HG03565 (cell line): ENCODE results near the gene CCDC68.

Source experiments
- ATAC-seq: cut with Tn5 transposase; IDR thresholded peaks from one replicate; pipeline ENCODE4 v1.9.1; 2021; ENCODE audit warnings: mild to moderate bottlenecking, moderate library complexity; ENCODE audit not compliant: unreplicated experiment

CCDC68 gene

DNA sequence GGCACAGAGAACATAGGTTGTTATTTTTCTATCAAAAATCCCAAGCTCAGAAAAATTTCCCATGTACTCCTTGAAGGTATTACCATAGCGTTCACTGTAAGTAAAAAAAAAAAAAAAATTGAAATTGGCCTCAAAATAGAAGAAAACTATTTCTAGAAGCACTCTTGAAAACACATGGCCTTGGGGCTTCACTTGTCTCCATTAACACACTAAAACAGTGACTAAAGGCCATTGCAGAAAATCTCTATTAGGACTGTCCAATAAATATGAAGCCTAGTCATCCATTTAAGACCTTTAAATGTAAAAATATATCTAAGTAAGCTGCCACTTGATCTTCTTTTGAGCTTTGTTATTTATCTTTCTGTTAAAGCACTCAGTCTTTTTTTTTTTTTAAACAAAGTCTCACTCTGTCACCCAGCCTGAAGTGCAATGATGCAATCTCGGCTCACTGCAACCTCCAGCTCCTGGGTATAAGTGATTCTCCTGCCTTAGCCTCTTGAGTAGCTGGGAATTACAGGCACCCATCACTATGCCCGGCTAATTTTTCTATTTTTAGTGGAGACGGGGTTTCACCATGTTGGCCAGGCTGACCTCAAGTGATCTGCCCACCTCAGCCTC, 35.8 kb downstream of the CCDC68 start:
- no peak for ATAC-seq

DNA sequence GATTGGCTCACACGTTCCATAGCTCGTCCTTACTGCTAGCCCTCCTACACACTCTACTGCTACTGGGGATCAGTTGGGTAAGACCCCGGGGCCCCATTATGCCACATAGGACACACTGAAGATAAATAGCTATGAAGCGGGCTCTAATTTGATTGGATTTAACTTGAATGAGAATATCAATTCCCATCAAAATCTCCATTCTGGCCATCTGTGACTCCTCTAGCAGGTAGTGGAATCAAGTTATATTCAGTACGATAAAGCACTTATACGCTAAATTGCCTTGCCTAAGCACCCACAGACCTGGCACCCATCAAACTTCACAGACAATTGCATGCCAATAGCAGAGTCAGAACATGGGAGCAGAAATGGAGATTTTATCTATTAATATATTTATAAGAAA, 39.8 kb downstream of the CCDC68 start:
- no peak for ATAC-seq

DNA sequence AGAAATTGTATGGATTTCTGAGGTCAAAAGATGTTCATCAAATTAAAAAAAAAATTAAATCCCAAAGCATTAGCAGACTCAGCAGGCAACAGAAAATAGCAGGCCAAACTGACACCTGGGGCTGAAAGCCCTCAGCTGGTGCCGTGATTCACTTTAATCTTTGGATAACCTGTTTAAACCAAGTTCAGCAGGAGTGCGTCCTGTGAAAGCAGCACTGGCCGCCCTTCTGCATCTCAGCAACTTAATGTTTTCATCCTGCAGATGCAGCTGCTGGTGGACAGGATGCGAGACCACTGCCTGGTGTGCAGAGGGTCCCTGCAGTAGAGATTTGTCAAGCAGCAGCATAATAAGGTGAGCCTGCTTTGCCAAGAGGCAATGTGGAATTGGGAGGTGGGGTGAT, 41.2 kb downstream of the CCDC68 start:
- ATAC-seq: no peak

GRCh38 chr18:54916507-54916906, 42.8 kb downstream of the CCDC68 start:
- ATAC-seq: no peak

GRCh38 chr18:54914816-54915215, 44.4 kb downstream of the CCDC68 start:
- ATAC-seq: no peak

DNA sequence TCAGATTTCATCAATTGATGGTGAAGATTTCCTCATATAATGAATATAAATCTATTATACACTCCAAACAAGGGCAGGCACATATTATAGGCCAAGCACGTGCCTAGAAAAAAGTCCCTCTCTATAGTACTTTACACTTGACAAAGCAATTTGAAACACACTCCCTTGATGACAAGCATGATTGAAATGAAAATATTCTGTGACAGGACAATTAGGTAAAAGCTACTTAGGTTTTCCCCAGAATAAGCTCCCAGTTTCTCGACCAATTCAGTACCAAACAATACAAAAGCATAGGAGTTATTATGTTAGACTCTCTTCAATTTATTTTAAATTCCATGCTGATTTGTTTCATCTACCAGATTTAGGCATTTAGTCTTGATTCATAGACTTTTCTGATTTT, 47.7 kb downstream of the CCDC68 start:
- no peak for ATAC-seq

DNA sequence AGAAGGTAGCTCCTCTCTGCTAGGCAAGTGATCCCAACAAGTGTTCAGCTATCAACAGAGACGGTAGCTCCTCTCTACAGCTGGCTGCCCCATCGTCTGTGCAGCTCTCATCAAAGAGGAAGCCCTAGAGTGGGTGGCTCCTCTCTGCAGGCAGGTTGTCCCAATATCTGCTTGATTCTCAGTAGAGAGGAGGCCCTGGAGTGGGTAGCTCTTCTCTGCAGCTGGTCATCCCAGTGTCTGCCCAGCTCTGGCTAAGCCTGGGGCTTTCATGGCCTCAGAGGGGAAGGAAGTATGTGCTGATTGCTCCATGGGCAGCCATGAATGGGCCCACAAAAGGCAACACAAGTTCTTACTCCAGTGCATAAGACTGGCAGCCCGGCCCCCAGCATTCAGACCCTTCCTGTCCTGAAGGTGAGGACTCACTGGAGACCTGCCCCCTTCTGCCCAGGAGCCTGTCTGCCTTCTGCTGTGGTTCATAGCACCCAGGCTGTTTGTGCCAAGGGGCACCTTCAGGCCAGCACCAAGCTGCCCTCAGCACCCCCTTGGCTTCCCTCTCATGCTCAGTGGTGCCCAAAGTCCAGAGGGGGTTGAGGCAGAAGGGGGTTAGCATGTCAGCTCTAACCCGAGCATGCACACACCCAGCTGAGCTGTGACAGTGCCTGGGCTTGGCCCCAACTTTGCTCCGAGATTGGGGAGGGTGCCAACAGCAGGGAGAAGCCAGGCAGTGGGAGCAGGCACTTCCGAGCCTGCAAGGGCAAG, 48.9 kb downstream of the CCDC68 start:
- no peak for ATAC-seq

GRCh38 chr18:54909538-54909937, 49.7 kb downstream of the CCDC68 start:
- no peak for ATAC-seq

DNA sequence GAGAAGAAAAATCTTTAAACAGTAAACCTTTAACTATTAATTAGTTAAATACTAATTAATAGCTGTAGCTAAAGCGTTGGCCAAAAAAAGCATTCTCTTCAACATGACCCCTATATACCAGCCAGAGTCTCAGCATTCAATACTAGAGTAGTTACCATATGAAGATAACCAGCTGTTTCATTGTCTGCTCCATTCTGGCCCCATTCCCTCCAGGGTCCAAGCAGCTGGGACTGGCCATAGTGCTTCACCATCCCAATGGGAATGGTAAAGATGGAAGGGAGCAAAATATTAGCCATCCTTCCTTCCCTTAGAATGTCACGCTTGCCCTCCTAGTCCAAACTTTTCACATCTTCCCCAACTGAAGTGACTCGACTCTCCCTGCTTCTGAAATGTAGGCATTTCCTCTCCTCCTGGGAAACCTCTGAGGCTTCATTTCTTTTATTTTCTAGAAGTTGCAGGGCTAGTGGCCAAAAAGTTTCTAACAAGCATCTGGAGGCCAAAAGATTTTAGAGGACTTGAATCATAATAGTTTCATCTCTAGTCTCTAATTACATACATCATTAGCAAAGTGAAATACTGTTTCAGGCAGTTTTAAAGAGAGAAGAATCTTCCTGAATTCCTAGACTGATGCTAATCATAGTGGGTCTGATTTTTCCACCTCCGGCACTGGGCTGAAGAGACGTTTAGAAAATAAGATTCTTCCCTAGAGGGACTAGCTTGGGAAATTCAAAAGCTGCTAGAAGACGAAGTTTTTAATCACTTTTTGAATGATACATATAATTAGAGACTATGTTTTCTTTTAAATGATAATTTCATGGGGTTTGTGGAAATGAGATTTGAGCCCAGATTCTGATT, 52.7 kb downstream of the CCDC68 start:
- no peak for ATAC-seq

GRCh38 chr18:54905629-54906028, 53.6 kb downstream of the CCDC68 start:
- ATAC-seq: no peak

- no peak for ATAC-seq
These were observed 54.7 kb downstream of the CCDC68 start for GRCh38 chr18:54904581-54904980.

DNA sequence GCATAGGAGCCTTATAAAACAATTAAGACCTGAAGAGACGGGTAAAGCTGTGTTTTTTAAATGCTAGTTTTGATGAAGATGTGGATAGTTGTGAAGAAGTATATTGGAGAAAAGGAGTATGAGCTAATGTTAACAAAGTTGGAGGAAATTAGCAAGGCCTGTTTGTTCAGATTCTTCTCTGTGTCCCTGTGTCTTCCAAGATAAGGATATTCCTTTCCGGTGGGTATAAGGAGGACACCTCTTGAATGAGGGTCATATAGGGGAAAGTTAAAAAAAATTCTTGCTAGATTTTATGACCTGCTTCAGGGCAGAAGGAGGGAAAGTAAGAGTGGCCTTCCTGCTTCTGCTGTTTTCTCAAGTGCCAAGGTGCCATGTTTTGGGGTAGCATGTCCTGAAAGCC, 59.0 kb downstream of the CCDC68 start:
- no peak for ATAC-seq

- ATAC-seq: no peak
These were observed 59.8 kb downstream of the CCDC68 start for GRCh38 chr18:54899500-54899899.

GRCh38 chr18:54888933-54889332, 70.3 kb downstream of the CCDC68 start:
- no peak for ATAC-seq

DNA sequence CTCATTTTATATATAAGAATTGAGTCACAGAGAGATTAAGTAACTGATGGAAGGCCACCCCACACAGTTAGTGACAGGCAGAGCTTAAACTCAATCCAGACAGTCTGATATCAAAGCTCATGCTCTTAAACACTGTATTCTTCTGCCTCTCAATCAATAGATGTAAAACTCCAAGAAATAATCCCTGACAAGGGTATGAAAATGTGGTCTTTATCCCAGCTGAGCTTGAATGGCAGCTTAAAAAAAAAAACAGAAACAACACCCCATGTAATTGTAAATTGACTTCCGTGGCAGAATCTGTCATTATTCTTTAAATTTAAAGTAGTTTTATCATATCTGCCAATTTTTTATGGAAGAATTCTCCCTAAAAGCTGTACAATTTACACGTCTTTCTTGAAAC, 70.9 kb downstream of the CCDC68 start:
- ATAC-seq: no peak

GRCh38 chr18:54883816-54884604, 75.3 kb downstream of the CCDC68 start:
- ATAC-seq: no peak

DNA sequence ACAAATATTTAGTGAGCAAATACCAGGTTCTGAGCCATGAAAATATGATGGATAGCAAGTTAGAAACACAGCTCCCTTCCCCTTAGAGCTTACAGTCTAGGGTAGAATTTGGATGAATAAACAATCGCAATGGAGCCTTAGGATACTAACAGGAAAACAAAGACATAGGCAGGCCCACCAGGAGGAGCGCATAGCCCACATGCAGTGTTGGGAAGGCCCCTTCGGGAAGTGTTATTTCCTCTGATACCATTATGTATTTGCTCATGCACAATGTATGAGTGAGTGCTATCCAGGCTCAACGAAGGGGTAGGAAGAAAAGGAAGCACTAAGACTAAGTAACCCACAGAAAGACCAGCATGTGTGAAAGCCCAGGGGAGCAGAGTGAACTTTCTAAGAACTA, 76.9 kb downstream of the CCDC68 start:
- ATAC-seq: no peak

DNA sequence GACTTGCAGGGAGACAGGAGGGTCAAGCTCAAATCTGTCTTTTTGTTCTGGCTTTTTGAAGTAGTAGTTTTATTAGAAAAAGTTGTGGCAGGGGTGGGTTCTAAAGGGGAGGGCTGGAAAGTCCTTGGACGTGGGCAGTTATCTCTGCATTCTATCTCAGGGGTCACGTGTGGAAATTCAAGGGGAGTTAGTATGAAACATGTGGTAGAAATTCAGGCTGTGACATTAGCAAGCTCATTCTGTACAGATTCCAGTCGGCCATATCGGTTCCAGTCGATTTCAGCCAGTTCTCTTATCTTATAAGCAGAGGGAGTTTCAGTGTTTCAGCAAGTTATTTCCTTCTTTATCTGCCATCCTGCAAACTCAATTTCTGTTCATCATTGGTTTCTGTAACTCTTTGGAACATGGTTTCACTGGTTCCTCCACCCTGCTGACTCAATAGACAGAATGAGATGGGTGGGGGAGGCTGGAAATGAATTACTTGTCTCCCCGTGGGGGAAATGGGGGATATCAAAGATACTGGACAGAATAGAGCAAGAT, 78.0 kb downstream of the CCDC68 start:
- no peak for ATAC-seq

- no peak for ATAC-seq
These were observed 78.7 kb downstream of the CCDC68 start for GRCh38 chr18:54880395-54881105.

DNA sequence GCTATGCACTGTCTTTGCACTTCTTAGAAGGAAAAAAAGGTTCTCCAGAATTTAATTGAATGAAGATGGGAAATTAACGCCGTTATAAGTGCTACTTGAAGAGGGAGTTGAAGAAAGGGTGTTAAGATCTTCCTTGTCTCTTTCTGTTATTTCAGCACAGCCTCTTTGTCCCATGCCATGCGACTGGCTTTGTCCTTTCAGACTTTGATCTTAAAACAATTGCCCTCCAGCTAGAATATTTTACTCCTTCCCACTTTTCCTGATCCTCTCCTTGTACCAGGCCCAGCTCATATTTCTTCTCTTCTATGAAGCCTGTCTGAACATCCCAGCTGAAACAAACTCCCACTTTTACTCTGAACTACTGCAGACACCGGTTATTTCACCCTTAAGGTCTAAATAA, 79.6 kb downstream of the CCDC68 start:
- no peak for ATAC-seq
